Measurements from ENCODE around the gene NPDC1. TPM values are rescaled to one million over a fixed set of nuclear protein-coding genes. Genes with fewer than 3 reads are reported as not detected.
A peak's percentile ranks its signal among the peaks of the same experiment; 100 is the strongest.

NPDC1 gene
- total RNA-seq, 1 donor from 2014 or later, result 90.8 TPM

GRCh38 chr9:137073992-137074399 is 28.0 kb upstream of the NPDC1 start:
- Mint-ChIP-seq H3K27me3 (ENCODE audit: low read depth) (no peaks in the 10 kb centered on the region), H3K4me1 (ENCODE audit: low read depth) (peaks cover 9% of the 10 kb centered on the region), H3K27ac (ENCODE audit: unreplicated experiment) (no peak overlapping the region), H3K9me3 (ENCODE audit: low read depth) (no peaks in the 10 kb centered on the region), H3K4me3 (ENCODE audit: unreplicated experiment) (no peak overlapping the region), H3K36me3 (ENCODE audit: low read depth) (peaks cover 1% of the 10 kb centered on the region)
- no peak for DNase-seq (ENCODE audit: low spot score)
- TF ChIP-seq, protein P1, sequence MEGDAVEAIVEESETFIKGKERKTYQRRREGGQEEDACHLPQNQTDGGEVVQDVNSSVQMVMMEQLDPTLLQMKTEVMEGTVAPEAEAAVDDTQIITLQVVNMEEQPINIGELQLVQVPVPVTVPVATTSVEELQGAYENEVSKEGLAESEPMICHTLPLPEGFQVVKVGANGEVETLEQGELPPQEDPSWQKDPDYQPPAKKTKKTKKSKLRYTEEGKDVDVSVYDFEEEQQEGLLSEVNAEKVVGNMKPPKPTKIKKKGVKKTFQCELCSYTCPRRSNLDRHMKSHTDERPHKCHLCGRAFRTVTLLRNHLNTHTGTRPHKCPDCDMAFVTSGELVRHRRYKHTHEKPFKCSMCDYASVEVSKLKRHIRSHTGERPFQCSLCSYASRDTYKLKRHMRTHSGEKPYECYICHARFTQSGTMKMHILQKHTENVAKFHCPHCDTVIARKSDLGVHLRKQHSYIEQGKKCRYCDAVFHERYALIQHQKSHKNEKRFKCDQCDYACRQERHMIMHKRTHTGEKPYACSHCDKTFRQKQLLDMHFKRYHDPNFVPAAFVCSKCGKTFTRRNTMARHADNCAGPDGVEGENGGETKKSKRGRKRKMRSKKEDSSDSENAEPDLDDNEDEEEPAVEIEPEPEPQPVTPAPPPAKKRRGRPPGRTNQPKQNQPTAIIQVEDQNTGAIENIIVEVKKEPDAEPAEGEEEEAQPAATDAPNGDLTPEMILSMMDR (IDR thresholded peaks at IDR 0.05), result no peak

GRCh38 chr9:137071282-137071681 is 25.3 kb upstream of the NPDC1 start:
- H3K27ac Mint-ChIP-seq (ENCODE audit: unreplicated experiment), result peak overlapping the region; percentile 80
- DNase-seq (ENCODE audit: low spot score), result no peak
- TF ChIP-seq, protein P1 (IDR thresholded peaks at IDR 0.05), result no peak
- H3K36me3 Mint-ChIP-seq (ENCODE audit: low read depth), result no peaks in the 10 kb centered on the region
- no peaks in the 10 kb centered on the region for H3K27me3 Mint-ChIP-seq (ENCODE audit: low read depth)
- no peaks in the 10 kb centered on the region for H3K9me3 Mint-ChIP-seq (ENCODE audit: low read depth)
- H3K4me3 Mint-ChIP-seq (ENCODE audit: unreplicated experiment), result peak overlapping the region; percentile 69
- peaks cover 13% of the 10 kb centered on the region for H3K4me1 Mint-ChIP-seq (ENCODE audit: low read depth)

DNA sequence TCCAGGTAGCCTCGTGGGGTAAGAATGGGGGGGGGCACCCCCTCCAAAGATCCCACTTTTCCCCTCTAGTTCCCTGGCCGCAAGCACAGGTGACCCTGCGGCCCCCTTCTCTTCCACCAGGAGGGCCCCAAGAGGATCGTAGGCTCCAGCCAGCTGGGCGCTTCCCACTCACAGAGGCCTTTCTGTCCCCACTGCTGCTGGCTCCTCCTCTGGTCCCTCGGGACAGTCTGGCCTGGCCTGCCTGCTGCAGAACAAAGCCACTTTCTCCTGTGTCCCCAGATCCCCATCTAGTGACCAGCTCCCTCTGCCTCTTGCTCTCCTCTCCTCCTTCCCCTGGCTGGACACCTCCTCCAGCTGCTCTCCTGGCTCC is 24.9 kb upstream of the NPDC1 start:
- DNase-seq (ENCODE audit: low spot score), result no peak
- no peaks in the 10 kb centered on the region for H3K9me3 Mint-ChIP-seq (ENCODE audit: low read depth)
- TF ChIP-seq, protein P1 (IDR thresholded peaks at IDR 0.05), result peak; percentile 35
- H3K4me3 Mint-ChIP-seq (ENCODE audit: unreplicated experiment), result peak overlapping the region; percentile 69
- no peaks in the 10 kb centered on the region for H3K27me3 Mint-ChIP-seq (ENCODE audit: low read depth)
- H3K36me3 Mint-ChIP-seq (ENCODE audit: low read depth), result no peaks in the 10 kb centered on the region
- H3K27ac Mint-ChIP-seq (ENCODE audit: unreplicated experiment), result peak overlapping the region; percentile 80
- peaks cover 13% of the 10 kb centered on the region for H3K4me1 Mint-ChIP-seq (ENCODE audit: low read depth)

- H3K36me3 Mint-ChIP-seq (ENCODE audit: low read depth), result no peaks in the 10 kb centered on the region
- H3K4me1 Mint-ChIP-seq (ENCODE audit: low read depth), result peaks cover 13% of the 10 kb centered on the region
- H3K9me3 Mint-ChIP-seq (ENCODE audit: low read depth), result no peaks in the 10 kb centered on the region
- peak within 1 kb of the TSS; percentile 69 for H3K4me3 Mint-ChIP-seq (ENCODE audit: unreplicated experiment)
- TF ChIP-seq, protein P1 (IDR thresholded peaks at IDR 0.05), result no peak
- no peaks in the 10 kb centered on the region for H3K27me3 Mint-ChIP-seq (ENCODE audit: low read depth)
- no peak for DNase-seq (ENCODE audit: low spot score)
- peak within 1 kb of the TSS; percentile 80 for H3K27ac Mint-ChIP-seq (ENCODE audit: unreplicated experiment)
Measured at GRCh38 chr9:137070201-137070905, 24.4 kb upstream of the NPDC1 start, which contains the start of gene SAPCD2. SAPCD2 (minus strand) TSS chr9:137070557; CDS start chr9:137070460, 97 bp downstream.

DNA sequence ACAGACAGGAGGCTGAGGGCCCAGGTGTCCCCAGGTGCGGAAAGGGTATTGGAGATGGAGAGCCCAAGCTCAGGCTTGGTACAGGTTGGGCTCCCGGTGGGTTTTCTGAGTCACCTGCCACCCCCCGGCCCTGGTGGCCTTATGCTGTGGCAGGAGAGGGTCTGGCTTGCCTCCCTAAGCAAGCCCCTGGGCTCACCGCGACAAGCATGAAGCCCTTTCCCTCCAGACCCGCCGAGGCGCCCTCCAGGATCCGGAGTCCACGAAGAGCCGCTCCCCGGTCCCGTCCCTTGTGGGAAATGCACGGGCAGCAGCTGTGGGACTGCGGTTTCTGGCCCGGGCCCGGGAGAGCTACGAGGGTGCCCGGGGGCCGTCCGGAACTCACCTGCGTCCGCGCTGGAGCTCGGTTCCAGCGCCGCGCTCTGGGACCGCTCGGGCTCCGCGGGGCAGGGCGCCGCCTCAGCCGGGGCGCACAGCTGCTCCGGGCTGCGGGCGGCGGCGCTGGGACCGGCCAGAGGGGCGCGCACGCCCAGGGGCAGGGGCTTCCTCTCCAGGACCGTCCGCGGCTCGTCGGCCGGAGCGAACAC is 23.6 kb upstream of the NPDC1 start:
- H3K36me3 Mint-ChIP-seq (ENCODE audit: low read depth), result no peaks in the 10 kb centered on the region
- no peak overlapping the region for H3K4me3 Mint-ChIP-seq (ENCODE audit: unreplicated experiment)
- no peaks in the 10 kb centered on the region for H3K9me3 Mint-ChIP-seq (ENCODE audit: low read depth)
- H3K4me1 Mint-ChIP-seq (ENCODE audit: low read depth), result peaks cover 13% of the 10 kb centered on the region
- no peak overlapping the region for H3K27ac Mint-ChIP-seq (ENCODE audit: unreplicated experiment)
- H3K27me3 Mint-ChIP-seq (ENCODE audit: low read depth), result no peaks in the 10 kb centered on the region
- TF ChIP-seq, protein P1 (IDR thresholded peaks at IDR 0.05), result no peak
- no peak for DNase-seq (ENCODE audit: low spot score)

Measured in chondrocyte (in vitro differentiated cells).